ES-I3 (cell line): ENCODE measurements around the gene LSP1.
"Not testable (repeated sequence)": the region's sequence is repeated elsewhere in the genome, so short reads cannot be mapped to it uniquely, and the experiment has no call there.

Experiments
- H3K36me3 ChIP-seq: 2 replicates; pipeline ENCODE4 v1.6.1; 2013; ENCODE audit warnings: mild to moderate bottlenecking, low read length, control low read depth, moderate library complexity; ENCODE audit not compliant: insufficient read depth
- H3K4me1 ChIP-seq: 2 replicates; pipeline ENCODE4 v1.6.1; 2013; ENCODE audit warnings: mild to moderate bottlenecking, control low read depth, low read length; ENCODE audit not compliant: insufficient read depth
- H3K9ac ChIP-seq: 2 replicates; pipeline ENCODE4 v1.6.1; 2013; ENCODE audit warnings: low read depth, mild to moderate bottlenecking, low read length, moderate library complexity
- H3K9me3 ChIP-seq: 2 replicates; pipeline ENCODE4 v1.6.1; 2013; ENCODE audit warnings: mild to moderate bottlenecking, low read length, moderate library complexity; ENCODE audit not compliant: control insufficient read depth, insufficient read depth

The LSP1 gene

DNA sequence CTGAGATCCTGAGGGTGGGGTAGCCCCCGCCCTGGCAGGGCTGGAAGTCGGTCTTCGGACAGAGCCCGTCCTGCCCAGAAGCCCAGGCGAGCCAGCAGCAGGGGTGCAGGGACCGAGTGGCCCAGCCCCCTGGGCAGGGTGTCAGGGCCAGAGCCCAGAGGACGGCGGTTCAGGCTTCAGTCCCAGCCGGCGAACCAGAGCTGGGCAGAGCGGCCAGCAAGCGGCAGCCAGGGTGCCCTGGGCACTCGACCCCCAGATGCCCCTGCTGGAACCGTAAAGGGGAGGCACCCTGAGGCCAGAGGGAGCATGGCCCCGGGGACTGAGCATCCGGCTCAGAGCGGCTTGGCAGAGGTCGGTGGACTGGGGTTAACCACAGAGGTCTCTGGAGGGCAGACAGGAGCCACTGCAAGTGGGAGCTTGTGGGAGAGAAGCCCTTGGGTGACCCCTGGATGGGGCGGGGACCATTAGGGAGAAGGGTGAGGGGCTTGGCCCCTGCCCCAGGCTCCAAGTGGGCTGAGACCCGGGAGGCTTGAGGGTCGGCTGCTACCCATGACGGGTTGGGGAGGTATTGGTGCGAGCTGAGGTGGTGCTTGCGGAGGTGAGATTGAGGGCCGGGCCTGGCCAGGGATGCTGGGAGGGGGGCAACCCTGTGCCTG is 15.9 kb downstream of the LSP1 start:
- Histone ChIP-seq H3K36me3 (no peaks in the 10 kb centered on the region), H3K9me3 (no peaks in the 10 kb centered on the region), H3K9ac (no peak overlapping the region), H3K4me1 (peaks cover 7% of the 10 kb centered on the region; the same call in 1 of the 2 replicates)

- H3K4me1 ChIP-seq = no peaks in the 10 kb centered on the region; the same call in 1 of the 2 replicates
- H3K36me3 ChIP-seq = no peaks in the 10 kb centered on the region
- no peaks in the 10 kb centered on the region for H3K9me3 ChIP-seq
- H3K9ac ChIP-seq = no peak overlapping the region
These were observed 16.8 kb downstream of the LSP1 start for GRCh38 chr11:1869427-1870325.

DNA sequence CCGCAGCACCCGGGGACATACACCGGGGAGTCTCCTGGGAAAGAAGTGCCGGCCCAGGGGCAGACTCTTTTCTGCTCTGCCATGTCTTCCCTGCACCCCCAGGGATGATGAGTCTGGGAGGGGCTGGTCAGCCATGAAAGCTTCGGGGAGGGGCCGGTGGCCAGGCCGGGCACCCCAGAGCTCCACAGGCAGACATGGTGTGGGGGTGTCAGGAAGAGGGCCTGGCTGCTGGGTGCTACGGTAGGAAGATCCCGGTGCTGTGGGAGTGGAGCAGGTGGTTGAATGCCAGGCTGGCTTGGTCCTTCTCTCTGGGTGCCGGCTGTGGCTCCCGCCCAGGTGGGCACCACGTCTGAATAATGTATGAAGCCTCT is 17.4 kb downstream of the LSP1 start:
- Histone ChIP-seq H3K9me3 (no peaks in the 10 kb centered on the region), H3K9ac (no peak overlapping the region), H3K36me3 (no peaks in the 10 kb centered on the region), H3K4me1 (peaks cover 3% of the 10 kb centered on the region; the same call in 1 of the 2 replicates)

GRCh38 chr11:1870721-1871466 is 18.0 kb downstream of the LSP1 start:
- Histone ChIP-seq H3K36me3 (no peaks in the 10 kb centered on the region), H3K9me3 (no peaks in the 10 kb centered on the region), H3K9ac (no peak overlapping the region), H3K4me1 (peaks cover 4% of the 10 kb centered on the region; the same call in 1 of the 2 replicates)

DNA sequence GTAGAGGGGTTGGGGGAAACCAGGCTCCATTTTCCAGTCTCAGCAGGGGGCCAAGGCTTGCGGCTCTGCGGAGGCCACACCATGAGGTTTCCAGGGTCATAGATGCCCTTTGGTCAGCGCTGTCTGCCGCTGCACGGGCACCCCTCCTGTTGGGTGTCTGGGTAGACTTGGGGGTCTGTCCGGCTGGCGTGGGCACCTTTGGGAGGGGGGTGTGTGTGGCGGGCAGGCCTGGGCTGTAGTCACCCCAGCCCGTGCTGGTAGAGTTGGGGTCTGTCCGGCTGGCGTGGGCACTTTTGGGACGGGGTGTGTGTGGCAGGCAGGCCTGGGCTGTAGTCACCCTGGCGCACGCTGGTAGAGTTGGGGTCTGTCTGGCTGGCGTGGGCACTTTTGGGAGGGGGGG is 18.6 kb downstream of the LSP1 start:
- no peak overlapping the region for H3K9ac ChIP-seq
- H3K4me1 ChIP-seq = peaks cover 4% of the 10 kb centered on the region; the same call in 1 of the 2 replicates
- no peaks in the 10 kb centered on the region for H3K9me3 ChIP-seq
- H3K36me3 ChIP-seq = no peaks in the 10 kb centered on the region

DNA sequence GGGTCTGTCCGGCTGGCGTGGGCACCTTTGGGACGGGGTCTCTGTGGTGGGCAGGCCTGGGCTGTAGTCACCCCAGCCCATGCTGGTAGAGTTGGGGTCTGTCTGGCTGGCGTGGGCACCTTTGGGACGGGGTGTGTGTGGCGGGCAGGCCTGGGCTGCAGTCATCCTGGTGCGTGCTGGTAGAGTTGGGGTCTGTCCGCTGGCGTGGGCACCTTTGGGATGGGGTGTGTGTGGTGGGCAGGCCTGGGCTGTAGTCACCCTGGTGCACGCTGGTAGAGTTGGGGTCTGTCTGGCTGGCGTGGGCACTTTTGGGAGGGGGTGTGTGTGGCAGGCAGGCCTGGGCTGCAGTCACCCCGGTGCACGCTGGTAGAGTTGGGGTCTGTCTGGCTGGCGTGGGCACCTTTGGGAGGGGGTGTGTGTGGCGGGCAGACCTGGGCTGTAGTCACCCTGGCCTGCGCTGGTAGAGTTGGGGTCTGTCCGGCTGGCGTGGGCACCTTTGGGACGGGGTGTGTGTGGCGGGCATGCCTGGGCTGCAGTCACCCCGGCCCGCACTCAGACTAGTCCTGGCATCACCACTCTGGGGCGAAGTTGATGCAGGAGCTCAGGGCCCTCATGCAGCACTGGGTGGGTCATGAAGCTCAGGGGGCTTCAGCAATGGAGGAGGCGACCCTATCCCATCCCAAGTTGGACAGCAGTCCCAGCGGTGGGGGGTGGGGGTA is 19.5 kb downstream of the LSP1 start:
- no peak overlapping the region for H3K9ac ChIP-seq
- no peaks in the 10 kb centered on the region for H3K9me3 ChIP-seq
- no peaks in the 10 kb centered on the region for H3K36me3 ChIP-seq
- peaks cover 7% of the 10 kb centered on the region; the same call in 1 of the 2 replicates for H3K4me1 ChIP-seq

GRCh38 chr11:1873048-1873812 is 20.3 kb downstream of the LSP1 start:
- Histone ChIP-seq H3K9me3 (no peaks in the 10 kb centered on the region), H3K4me1 (peaks cover 8% of the 10 kb centered on the region; the same call in 1 of the 2 replicates), H3K36me3 (no peaks in the 10 kb centered on the region), H3K9ac (no peak overlapping the region)

- not testable (repeated sequence) for H3K36me3 ChIP-seq, H3K9ac ChIP-seq, H3K9me3 ChIP-seq, H3K4me1 ChIP-seq
These were observed 20.9 kb downstream of the LSP1 start for GRCh38 chr11:1873813-1874150.

DNA sequence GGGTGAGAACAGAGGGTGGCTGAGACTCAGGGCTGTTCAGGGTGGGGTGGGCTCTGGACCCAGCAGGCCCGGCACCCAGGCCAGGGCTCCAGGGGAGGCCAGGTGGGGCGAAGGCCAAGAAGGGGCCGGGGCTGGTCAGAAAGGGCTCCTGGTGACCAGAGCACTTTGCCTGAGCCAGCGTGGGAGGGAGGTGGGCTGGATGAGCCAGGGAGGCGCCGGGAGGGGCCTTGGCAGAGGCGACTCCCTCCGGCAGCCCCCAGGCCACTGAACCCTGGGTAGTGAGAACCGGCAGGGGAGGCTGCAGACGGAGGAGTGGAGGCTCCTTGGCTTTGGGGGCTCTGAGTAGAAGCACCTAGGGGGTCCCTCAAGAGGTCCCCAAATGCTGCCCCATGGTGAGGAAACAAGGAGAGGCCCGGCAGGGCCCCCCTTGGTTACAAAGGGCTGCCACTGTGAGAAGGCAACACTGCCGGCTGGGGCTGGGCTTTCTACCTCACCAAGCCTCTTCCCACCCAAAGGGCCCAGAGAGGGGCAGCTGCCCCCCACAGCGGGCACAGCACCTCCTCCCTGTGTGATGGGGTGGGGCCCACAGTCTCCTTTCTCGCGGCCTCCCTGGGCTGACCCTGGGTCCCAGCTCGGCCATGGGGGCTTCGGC is 21.7 kb downstream of the LSP1 start:
- H3K9ac ChIP-seq, H3K9me3 ChIP-seq, H3K4me1 ChIP-seq, H3K36me3 ChIP-seq: not testable (repeated sequence)

- Histone ChIP-seq H3K36me3 (no peaks in the 10 kb centered on the region), H3K4me1 (peaks cover 8% of the 10 kb centered on the region; the same call in 1 of the 2 replicates), H3K9ac (no peak overlapping the region), H3K9me3 (no peaks in the 10 kb centered on the region)
These were observed 22.4 kb downstream of the LSP1 start for GRCh38 chr11:1875093-1875850.

DNA sequence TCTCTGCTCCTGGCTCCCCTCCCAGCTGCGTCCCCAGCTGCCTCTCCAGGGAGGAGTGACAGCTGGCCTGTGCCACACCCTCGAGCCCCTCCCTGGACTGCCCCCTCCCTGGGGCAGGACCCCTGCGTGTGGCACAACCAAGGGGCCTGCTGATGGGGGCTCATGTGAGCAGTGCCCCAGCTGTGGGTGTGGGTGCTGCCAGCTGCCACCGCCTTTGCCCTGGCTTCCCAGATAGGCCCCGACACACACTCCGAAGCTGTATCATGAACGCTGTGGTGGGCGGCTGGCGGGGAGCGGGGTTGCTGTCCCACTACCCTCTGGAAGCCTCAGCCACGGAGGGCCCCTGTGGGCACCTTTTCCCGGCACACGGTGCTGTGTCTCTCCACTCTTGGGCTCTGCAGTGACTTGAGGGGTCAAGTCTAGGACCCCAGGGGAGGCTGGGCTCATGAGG is 23.0 kb downstream of the LSP1 start:
- not testable (repeated sequence) for H3K36me3 ChIP-seq, H3K9ac ChIP-seq, H3K9me3 ChIP-seq, H3K4me1 ChIP-seq

- H3K36me3 ChIP-seq = no peaks in the 10 kb centered on the region
- H3K4me1 ChIP-seq = peaks cover 8% of the 10 kb centered on the region; the same call in 1 of the 2 replicates
- no peaks in the 10 kb centered on the region for H3K9me3 ChIP-seq
- no peak overlapping the region; the same call in 1 of the 2 replicates for H3K9ac ChIP-seq
These were observed 23.6 kb downstream of the LSP1 start for GRCh38 chr11:1876361-1877063.
